NCI-H2227 treated with DMSO at 0.1 percent for 48 hours (cell line): ENCODE data around the gene TADA1.
A peak's percentile ranks its signal among the peaks of the same experiment; 100 is the strongest.
"Not testable (repeated sequence)": the region's sequence is repeated elsewhere in the genome, so short reads cannot be mapped to it uniquely, and the experiment has no call there.

Source experiments
- DNase-seq: peaks from one replicate; lab custom pipeline; 2025; lab: John Stamatoyannopoulos, UW

TADA1 gene

DNA sequence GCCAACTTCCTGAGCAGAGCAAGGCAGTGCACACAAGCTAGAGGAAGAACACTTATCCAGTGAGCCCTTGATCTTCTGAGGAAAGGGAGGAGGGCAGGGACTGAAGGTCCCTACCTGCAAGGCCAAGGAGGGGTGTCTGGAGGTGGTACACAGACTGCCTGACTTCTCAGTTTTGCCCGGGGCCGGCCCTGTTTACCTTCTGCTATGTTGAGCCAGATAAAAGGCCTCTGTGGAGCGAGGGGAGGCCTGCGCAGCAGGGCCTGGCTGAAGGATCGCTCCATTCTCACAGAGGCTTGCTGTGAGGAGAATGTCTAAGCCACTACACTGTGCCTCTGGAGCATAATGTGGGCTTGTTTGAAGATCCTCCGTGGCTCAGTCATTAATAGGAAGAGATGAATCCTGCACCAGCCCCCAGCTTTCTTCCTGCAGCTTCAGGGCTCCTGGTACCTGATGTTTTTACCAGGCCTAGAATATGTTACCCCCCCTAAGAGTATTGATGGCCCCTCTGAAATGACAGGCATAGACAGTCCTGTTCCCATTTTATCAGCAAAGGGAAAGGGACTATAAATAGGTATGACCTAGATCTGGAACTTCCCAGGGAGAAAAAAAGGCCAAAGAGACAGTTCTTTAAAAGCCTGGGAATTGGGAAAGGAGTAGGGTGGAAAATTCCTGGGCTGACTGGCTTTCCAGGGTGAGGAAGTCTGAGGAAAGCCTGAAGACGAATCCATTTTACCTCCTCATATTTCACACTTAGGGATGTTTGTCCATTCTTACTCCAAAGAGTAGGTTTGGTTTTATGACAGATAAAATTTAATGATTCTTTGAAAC is 32.1 kb downstream of the TADA1 start:
- no peak for DNase-seq

DNA sequence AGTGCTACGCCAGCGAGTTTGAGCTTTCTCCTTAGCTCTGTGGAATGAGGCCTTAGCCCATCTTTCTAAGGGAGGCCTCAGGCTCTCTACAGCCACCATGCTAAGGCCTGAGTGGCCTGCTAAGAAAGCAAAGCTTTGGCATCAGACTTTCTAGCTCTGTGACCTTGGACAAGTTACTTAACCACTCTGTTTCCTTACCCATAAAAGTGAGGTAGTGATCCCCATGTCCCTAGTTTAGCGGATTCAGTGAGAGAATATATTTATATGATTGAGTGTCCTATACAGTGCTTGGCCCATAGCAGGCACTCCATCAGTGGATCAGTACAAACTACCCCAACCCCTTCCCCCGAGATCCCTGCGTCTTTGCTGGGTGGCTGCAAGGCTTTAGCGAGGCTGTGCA is 32.7 kb downstream of the TADA1 start:
- DNase-seq = no peak

DNA sequence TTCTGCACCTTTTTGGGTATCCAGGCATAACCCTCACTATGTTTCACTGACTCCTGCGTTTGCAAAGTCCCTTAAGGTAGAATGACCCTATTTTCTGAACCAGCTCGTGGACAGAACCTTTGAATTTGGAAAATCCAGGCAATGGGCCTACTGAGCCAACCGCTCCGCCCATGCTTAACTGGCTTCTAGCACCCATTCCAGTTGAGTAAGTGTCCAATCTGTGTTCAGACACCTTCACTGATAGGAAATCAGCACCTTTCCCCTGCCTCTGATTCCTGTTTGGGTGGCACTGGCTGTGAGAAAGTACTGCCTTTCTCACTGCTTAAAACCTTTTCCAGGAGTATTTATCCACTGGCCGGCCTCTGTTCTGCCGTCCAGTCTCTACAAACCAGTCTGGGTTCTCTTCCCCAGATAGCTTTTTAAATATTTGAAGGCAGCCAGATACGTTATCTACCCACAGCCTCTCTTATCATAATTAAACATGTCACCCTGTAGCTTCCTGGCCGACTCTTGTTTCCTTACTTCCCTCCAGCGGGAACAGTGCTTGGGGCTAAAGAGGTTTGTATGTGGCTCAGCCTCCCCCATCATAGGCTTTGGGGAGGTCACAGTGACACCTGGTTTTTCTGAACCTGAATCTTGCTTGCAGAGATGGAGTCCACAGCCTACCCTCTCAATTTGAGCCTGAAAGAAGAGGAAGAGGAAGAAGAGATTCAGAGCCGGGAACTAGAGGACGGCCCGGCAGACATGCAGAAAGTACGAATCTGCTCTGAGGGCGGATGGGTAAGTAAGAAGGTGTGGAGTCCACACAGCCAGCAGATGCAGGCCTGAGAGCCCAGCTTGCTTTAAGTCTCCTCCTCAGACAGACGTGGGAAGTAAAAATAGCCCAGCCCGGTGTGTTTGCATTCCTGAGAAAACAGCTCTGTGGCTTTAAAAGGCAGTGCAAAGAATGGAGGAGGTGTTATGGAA is 35.5 kb downstream of the TADA1 start:
- no peak for DNase-seq

GRCh38 chr1:166839600-166840308 is 36.3 kb downstream of the TADA1 start:
- DNase-seq = peak; percentile 57

GRCh38 chr1:166838766-166839599 is 37.1 kb downstream of the TADA1 start, which contains the start of gene POGK:
Gene POGK, plus strand, starts transcription at chr1:166839475. Its CDS starts 1,482 bp downstream, at chr1:166840957.
- peak; percentile 93 for DNase-seq

GRCh38 chr1:166836733-166837132 is 39.3 kb downstream of the TADA1 start:
- DNase-seq = no peak

GRCh38 chr1:166829762-166830161 is 46.3 kb downstream of the TADA1 start:
- DNase-seq = not testable (repeated sequence)

DNA sequence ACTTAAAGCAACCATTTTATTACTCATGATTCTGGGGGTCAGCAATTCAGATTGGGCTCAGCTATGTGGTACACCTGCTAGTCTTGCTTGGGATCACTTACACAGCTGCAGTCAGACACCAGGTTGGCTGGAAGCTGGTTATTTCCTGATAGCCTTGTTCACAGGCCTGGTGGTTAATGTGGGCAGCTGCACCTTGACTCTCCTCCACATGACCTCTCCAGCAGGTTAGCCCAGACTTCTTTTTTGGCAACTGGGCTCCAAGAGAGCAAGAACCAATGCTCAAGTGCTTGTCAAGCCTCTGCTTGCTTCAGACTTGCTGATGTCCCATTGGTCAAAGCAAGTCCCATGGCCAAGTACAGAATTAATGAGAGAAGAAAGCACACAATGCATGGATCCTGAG is 48.6 kb downstream of the TADA1 start:
- no peak for DNase-seq

- DNase-seq = no peak
Observed at GRCh38 chr1:166822385-166822784, 53.7 kb downstream of the TADA1 start.

- DNase-seq = no peak
Observed at GRCh38 chr1:166819974-166820373, 56.1 kb downstream of the TADA1 start.

- no peak for DNase-seq
Observed at GRCh38 chr1:166814611-166815010, 61.5 kb downstream of the TADA1 start.

DNA sequence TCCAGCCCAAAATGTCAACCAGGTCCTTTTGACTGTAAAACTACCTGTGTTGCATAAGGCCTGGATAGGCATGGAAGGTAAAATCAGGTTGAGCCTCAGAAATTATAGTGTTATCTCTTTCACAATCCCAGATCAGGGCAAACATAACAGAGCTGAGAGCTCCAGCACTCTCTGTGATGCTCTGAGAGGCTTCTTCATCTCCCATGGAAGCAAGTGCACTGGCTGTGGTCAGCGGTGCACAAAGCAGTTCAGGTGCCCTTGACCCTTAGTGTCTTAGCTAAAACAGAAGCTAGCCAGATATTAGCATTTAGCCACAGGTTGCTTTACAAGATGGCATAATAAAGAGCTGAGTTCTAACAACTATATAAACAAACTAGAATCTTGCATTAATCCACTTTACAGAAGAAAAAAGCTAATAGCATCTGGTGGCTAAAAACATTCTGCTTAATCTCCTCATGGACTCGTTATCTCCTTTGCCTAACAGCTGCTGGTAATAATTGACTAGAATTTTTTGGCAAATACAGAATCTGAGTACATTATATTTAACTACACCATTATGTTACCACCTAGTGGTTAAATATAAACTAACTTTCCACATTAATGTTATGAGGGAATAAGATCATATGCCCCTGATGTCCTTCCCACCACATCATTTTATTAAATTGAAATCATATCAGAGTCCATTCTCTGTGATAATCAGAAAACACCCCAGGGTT is 62.4 kb downstream of the TADA1 start:
- no peak for DNase-seq

- DNase-seq = no peak
Observed at GRCh38 chr1:166811691-166812090, 64.4 kb downstream of the TADA1 start.

GRCh38 chr1:166808952-166809351 is 67.1 kb downstream of the TADA1 start:
- no peak for DNase-seq
